SK-N-MC (cell line): ENCODE data around the gene NR4A2.
"Not testable (repeated sequence)": the region's sequence is repeated elsewhere in the genome, so short reads cannot be mapped to it uniquely, and the experiment has no call there.

ENCODE experiments used
- DNase-seq: peaks from one replicate; pipeline ENCODE4 v3.0.0-alpha.2; 2011; ENCODE audit warnings: low read depth, low spot score
- H3K27ac ChIP-seq: fragments of 200-600 bp; sonication (generic); 2 replicates; pipeline ENCODE4 v1.5.1; 2016; ENCODE audit warnings: mixed run types
- H3K36me3 ChIP-seq: fragments of 200-600 bp; sonication (generic); 2 replicates; pipeline ENCODE4 v1.6.1; 2017; ENCODE audit warnings: antibody characterized with exemption, low read length, mixed read lengths; ENCODE audit not compliant: insufficient read depth
- H3K4me3 ChIP-seq: fragments of 200-600 bp; sonication (generic); 2 replicates; pipeline ENCODE4 v1.5.1; 2016
- H3K9ac ChIP-seq: fragments of 200-600 bp; sonication (generic); 2 replicates; pipeline ENCODE4 v1.8.0; 2017; ENCODE audit warnings: mixed run types, mixed read lengths; ENCODE audit not compliant: insufficient read length
- H3K9me3 ChIP-seq: fragments of 200-600 bp; sonication (generic); 2 replicates; pipeline ENCODE4 v1.6.1; 2017; ENCODE audit warnings: low read depth, mild to moderate bottlenecking, antibody characterized with exemption, low read length, moderate library complexity, mixed read lengths
- EZH2 ChIP-seq: fragments of 200-600 bp; sonication (generic); IDR thresholded peaks from one replicate; pipeline ENCODE4 v1.6.1; 2017; ENCODE audit warnings: antibody characterized with exemption
- FOXP2 ChIP-seq: optimal IDR thresholded peaks from 2 replicates; pipeline ENCODE3; 2011; ENCODE audit warnings: mild to moderate bottlenecking, moderate library complexity; ENCODE audit not compliant: insufficient read depth; ENCODE audit errors: extremely low read length, control extremely low read depth
- POLR2AphosphoS5 ChIP-seq: IDR thresholded peaks from 2 replicates; pipeline ENCODE4 v1.6.1; 2012; ENCODE audit warnings: mild to moderate bottlenecking, low read depth, low read length, borderline replicate concordance

The NR4A2 gene

GRCh38 chr2:156294945-156295580, 37.5 kb downstream of the NR4A2 start:
- no peak overlapping the region for H3K9ac ChIP-seq
- no peaks in the 10 kb centered on the region for H3K36me3 ChIP-seq
- DNase-seq: no peak
- TF ChIP-seq POLR2AphosphoS5: no peak
- TF ChIP-seq FOXP2: no peak
- no peak for TF ChIP-seq EZH2
- no peak overlapping the region for H3K4me3 ChIP-seq
- no peaks in the 10 kb centered on the region for H3K9me3 ChIP-seq
- no peak overlapping the region for H3K27ac ChIP-seq

GRCh38 chr2:156293382-156293781, 39.1 kb downstream of the NR4A2 start:
- H3K36me3 ChIP-seq, H3K9ac ChIP-seq, H3K27ac ChIP-seq, H3K9me3 ChIP-seq, DNase-seq, H3K4me3 ChIP-seq: not testable (repeated sequence)

- Histone ChIP-seq H3K9me3 (no peaks in the 10 kb centered on the region), H3K27ac (no peak overlapping the region), H3K4me3 (no peak overlapping the region), H3K9ac (no peak overlapping the region), H3K36me3 (no peaks in the 10 kb centered on the region)
- TF ChIP-seq POLR2AphosphoS5 (no peak), FOXP2 (no peak), EZH2 (no peak)
- DNase-seq: no peak
Measured at GRCh38 chr2:156279446-156280150, 52.9 kb downstream of the NR4A2 start.
